ENCODE results near the gene EIF3B.
"Not testable (repeated sequence)": the region's sequence is repeated elsewhere in the genome, so short reads cannot be mapped to it uniquely, and the experiment has no call there.

Gene EIF3B

GRCh38 chr7:2376351-2377154 is 21.9 kb downstream of the EIF3B start:
- DNase-seq (ENCODE audit: low read depth, low spot score): no peak

DNA sequence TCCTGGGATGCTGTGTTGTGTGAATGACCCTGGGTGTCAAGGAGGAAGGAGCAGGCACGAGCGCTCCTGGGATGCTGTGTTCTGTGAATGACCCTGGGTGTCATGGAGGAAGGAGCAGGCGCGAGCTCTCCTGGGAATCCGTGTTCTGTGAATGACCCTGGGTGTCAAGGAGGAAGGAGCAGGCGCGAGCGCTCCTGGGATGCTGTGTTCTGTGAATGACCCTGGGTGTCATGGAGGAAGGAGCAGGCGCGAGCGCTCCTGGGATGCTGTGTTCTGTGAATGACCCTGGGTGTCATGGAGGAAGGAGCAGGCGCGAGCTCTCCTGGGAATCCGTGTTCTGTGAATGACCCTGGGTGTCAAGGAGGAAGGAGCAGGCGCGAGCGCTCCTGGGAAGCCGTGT is 22.9 kb downstream of the EIF3B start:
- DNase-seq (ENCODE audit: low read depth, low spot score): not testable (repeated sequence)

DNA sequence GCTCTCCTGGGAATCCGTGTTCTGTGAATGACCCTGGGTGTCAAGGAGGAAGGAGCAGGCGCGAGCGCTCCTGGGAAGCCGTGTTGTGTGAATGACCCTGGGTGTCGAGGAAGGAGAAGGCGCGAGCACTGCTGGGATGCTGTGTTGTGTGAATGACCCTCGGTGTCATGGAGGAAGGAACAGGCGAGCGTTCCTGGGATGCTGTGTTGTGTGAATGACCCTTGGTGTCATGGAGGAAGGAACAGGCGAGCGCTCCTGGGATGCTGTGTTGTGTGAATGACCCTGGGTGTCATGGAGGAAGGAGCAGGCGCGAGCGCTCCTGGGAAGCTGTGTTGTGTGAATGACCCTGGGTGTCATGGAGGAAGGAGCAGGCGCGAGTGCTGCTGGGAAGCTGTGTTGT is 23.5 kb downstream of the EIF3B start:
- DNase-seq (ENCODE audit: low read depth, low spot score): not testable (repeated sequence)

DNA sequence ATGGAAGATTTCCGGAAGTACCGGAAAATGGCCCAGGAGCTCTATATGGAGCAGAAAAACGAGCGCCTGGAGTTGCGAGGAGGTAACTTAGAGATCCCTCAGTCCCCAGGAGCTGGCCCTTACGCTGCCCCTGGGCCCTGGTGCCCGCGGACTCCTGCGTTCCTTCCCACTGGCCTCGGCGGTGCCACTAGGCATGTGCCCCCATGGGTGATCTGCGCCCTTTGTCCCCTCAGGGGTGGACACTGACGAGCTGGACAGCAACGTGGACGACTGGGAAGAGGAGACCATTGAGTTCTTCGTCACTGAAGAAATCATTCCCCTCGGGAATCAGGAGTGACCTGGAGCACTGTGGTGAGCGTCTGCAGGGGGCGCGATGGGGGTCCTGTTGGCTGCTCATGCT is 24.5 kb downstream of the EIF3B start:
- no peak for DNase-seq (ENCODE audit: low read depth, low spot score)

GRCh38 chr7:2379821-2380450 is 25.3 kb downstream of the EIF3B start:
- no peak for DNase-seq (ENCODE audit: low read depth, low spot score)

GRCh38 chr7:2380461-2380860 is 25.8 kb downstream of the EIF3B start:
- DNase-seq (ENCODE audit: low read depth, low spot score): no peak

GRCh38 chr7:2381227-2381626 is 26.6 kb downstream of the EIF3B start:
- DNase-seq (ENCODE audit: low read depth, low spot score): no peak

DNA sequence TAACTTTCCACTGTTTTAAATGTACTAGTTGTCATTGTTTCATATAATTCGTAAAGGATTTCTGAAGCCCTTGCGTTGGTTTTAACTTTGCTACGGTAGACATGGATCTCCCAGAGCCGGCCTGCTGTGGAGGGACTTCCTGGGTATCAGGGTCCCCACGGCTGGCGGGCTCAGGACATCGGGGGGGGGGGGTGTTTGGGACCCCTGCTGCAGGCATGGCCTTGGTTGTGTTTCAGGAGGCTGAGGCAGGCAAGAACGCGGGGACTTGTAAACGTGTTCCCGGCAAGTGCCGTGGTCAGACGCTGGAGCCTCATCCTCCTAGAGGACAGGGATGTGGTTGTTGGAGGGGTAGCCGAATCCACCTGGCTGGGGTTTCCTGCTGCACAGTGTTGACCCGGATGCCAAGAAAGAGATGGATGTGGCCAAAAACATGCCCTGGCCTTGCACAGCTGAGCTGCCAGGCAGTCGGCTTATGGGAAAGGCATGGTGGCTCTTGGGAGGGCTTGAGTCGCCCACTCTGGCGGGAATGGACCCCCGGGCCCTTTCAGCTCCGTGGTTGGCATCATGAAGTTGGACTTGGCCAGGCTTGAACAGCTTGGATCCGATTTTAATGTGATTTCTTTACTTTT is 27.4 kb downstream of the EIF3B start:
- DNase-seq (ENCODE audit: low read depth, low spot score): no peak

DNA sequence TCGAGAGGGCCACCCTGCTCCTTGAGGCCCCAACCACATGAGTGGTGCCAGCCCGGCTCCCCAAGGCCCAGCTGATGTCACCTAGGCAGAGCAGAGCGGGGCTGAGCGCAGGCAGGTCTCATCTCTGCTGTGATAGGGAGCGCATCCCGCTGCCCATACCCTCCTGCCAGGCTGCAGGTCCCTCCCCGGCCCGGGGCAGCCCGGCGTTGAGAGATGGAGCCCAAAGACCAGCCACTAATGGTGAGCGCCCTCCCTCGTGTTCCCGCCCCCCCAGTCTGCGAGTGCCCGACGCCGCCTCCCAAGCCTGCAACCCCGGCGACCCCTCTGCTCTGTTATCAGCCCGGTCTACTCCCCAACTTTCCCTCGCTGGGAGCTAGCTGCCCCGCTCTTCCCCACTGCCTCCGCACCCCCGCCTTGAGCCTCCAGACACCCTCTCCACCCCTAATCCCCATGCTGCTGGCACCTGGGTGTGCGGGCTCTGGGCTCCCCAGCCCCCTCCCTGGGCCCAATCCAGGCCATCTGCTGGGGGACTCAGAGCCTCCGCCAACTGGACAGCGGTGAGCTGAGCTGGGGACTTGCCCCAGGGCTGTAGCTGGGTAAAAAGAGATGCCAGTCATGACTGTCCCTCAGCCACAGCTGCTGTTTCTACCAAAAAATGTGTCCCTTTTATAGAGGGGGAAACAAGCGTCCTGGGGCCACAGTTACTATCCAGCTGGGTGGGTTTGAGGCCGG is 29.1 kb downstream of the EIF3B start:
- DNase-seq (ENCODE audit: low read depth, low spot score): no peak

GRCh38 chr7:2384354-2385243 is 30.0 kb downstream of the EIF3B start:
- no peak for DNase-seq (ENCODE audit: low read depth, low spot score)

GRCh38 chr7:2386122-2386521 is 31.5 kb downstream of the EIF3B start:
- DNase-seq (ENCODE audit: low read depth, low spot score): not testable (repeated sequence)

DNA sequence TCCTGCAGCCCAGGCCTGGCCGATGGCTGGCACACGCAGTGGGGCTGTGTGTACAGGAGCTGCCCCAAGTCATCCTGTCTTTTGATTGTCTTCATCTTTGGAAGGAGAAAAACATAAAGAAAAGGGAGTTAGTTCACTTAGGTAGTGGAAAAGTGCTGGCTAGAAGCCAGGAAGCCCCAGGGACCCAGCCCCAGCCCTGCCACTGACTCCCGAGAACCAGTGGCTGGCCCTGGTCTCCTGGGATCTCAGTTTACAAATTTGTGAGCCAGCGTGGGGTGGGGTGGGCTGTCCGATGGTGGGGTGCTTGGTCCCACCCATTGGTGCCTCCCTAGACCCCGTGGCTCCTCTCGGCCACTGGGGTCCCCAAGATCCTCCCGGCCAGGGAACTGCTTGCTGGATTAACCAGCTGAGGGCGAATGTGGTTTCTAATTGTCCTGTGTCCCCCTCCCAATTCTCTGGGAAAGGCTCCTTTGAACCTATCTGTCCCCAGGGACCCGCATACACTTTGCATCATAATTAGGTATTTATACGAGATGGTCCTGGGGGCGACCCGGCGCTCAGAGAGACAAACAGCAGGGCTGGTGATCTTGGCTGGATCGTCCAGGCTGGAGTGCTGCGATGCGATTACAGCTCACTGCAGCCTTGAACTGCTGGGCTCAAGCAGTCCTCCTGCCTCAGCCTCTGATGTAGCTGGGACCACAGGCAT is 32.5 kb downstream of the EIF3B start:
- no peak for DNase-seq (ENCODE audit: low read depth, low spot score)

DNA sequence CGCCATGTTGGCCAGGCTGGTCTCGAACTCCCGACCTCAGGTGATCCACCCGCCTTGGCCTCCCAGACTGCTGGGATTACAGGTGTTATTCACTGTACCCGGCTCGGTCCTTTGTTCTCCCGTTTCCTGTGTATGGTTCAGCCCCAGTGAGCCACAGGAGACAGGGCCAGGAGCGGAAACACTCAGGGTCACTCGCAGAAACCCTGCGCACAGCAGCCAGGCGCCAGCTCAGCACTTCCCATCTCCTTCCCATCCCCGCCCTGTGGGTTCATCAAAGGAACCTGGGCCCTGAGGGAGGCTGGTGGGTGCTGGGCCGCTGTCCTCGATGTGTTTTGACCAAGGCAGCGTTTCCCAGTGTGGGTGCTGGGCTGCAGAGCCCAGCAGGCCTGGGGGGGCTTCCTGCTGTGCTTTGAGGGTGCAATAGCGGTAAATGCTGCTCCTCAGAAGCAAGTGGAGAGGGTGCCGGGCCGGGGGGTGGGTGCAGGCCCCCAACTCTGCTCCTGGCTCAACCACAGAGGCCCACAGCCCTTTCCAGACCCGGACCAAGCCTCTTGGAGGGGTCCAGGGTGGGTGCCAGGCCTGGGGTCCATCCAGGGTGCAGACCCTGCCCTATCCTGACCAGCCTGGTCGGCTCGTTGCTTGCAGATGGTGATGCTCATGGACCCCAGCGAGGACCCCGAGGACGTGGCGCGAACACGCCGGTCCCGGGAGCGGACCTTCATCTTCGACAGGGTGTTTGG is 33.4 kb downstream of the EIF3B start:
- no peak for DNase-seq (ENCODE audit: low read depth, low spot score)

GRCh38 chr7:2388637-2388954 is 34.0 kb downstream of the EIF3B start:
- no peak for DNase-seq (ENCODE audit: low read depth, low spot score)

DNA sequence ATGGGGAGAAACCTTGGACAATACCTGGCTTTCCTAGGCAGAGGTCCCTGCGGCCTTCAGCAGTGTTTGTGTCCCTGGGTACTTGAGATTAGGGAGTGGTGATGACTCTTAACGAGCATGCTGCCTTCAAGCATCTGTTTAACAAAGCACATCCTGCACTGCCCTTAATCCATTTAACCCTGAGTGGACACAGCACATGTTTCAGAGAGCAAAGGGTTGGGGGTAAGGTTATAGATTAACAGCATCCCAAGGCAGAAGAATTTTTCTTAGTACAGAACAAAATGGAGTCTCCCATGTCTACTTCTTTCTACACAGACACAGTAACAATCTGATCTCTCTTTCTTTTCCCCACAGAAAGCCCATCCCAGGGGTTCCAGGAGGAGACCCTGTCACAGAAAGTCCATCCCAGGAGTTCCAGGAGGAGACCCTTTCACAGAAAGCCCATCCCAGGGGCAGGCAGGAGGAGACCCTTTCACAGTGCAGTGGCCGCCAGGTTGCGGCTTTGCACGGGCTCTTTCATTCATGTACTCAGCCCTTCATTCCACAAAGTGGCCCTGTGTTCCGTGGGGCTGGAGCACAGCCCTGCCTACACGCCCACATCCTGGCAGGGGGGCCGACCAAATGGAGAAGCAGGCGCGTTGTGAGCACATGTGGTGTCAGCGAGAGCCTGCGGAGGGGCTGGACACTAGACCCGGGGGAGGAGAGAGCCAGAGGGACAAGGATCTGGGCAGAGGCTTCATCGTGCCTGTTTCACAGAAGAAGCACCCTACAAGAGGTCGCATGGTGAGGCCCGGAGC is 35.6 kb downstream of the EIF3B start:
- not testable (repeated sequence) for DNase-seq (ENCODE audit: low read depth, low spot score)

DNA sequence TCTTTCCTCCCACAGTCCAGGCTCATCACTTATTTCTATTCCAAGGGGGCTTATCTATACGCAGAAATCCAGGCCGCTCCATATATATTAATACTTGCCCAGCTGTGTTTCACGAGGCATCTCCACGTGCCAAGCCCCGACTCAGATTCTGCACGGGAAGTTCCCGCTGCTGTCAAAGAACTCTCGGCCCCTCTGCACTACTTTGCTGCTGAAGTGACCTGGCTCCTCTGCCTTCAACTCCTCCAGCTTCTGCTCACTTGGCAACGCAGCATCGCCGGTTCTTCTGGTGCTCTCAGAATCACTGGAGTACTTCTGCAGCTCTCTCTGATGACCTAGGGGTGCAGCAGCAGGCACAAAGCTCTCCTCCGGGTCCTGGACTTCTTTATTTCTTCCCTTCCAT is 39.1 kb downstream of the EIF3B start:
- DNase-seq (ENCODE audit: low read depth, low spot score): no peak

DNA sequence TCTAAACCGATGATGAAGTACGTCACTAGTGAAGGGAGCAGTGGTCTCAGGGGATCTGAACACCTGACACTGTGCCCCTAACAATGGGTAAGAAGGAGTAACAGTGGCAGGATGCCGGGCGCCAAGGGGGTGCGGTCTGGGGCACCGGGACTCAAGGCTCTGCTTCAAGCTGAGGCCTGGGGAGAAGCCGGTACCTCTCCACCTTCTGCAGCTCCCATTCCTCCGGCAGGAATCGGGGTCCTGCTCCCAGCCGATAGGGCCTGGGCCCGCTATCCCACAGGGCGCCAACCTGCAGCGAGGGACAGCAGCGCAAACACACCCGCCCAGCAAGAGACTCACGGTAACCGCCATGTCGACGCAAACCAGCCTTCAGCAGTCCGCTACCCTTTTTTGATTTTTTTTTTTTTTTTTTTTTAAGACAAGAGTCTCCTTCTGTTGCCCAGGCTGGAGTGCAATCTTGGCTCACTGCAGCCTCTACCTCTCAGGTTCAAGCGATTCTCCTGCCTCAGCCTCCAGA is 40.0 kb downstream of the EIF3B start:
- DNase-seq (ENCODE audit: low read depth, low spot score): no peak

DNA sequence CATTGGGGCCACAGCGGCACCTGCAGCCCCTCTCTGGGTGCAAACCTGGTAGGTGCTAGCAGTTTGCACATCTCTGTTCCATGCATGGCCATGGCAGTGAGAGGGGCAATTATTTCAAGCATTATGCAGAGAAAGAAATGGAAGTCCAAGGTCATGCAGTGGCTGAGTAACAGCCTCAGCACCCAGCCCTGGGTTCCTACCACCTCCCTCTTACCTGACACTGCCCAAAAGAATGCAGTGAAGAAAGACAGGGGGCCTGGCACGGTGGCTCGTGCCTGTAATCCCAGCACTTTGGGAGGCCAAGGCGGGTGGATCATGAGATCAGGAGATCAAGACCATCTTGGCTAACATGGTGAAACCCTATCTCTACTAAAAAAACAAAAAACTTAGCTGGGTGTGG is 43.9 kb downstream of the EIF3B start:
- no peak for DNase-seq (ENCODE audit: low read depth, low spot score)

Data from smooth muscle cell of the brain vasculature (primary cell).